Measurements from ENCODE around the gene ANXA1.

ANXA1 gene

DNA sequence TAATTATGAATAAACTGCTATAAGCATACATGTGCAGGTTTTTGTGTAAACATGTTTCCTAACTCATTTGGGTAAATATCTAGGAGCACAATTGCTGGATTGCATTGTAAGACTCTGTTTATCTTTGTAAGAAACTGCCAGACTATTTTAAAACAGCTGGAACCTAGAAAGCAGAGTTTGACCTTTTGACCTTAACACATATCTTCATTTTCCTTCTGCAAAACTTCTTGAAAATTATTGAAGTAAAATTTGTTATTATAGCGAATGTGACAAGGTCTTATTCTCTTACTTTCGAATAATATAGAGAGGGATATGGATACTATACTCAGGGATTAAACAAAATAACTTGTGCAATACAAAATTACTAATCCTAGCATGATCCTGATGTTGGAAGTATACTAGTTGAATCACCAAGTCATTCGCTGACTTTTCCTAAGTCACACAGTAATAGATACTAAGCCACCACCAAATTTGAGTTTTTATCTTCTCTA, 3.2 kb upstream of the ANXA1 start (continued):
- TF ChIP-seq TSHZ2 (CRISPR knock-in tag; IDR thresholded peaks at IDR 0.05) (no peak), TCF4 (CRISPR knock-in tag; IDR thresholded peaks at IDR 0.05; ENCODE audit: borderline replicate concordance) (no peak), ISL1 (CRISPR knock-in tag; IDR thresholded peaks at IDR 0.05) (no peak)

DNA sequence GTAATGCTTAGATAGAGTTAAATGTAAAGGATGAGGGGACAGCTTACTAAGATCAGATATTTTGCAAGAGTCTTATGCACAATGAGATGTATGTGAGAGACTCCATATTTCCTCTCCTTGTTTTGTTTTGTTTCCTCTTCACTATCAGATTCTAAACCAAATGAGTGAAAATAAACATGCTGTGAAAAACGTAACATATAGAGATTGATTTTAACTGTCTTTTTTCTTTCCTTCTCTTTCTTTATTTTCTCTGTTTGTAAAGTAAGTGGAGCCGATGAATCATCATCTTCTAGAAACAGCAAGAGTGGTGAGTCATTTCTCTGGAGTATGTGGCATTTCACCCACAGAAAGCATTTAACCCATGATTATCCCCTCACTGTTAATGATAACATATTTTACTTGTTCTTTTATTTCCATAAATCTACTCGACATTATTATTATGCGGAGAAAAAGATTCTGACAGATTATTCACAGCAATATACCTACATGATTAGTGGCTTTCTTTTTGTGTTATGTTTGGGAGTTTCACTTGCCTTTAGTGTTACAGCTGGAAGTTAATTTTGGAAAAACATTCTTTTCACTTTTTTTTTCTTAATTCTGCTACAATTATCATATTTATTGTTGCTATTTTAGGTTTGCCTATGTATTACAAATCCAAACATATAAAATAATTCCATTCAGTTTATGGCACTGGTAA, 2.1 kb upstream of the ANXA1 start:
- TF ChIP-seq ESRRG (CRISPR knock-in tag; IDR thresholded peaks at IDR 0.05) (no peak), ZC3H10 (CRISPR knock-in tag; IDR thresholded peaks at IDR 0.05) (peak; percentile 65; the same call in 1 of the 2 replicates), PATZ1 (CRISPR knock-in tag; IDR thresholded peaks at IDR 0.05; ENCODE audit: borderline replicate concordance) (no peak), BACH2 (CRISPR knock-in tag; IDR thresholded peaks at IDR 0.05; ENCODE audit: borderline replicate concordance) (no peak), CSDC2 (CRISPR knock-in tag; IDR thresholded peaks at IDR 0.05) (no peak), TOX (CRISPR knock-in tag; IDR thresholded peaks at IDR 0.05; ENCODE audit: borderline replicate concordance) (peak; percentile 49; the same call in 1 of the 2 replicates), ISL1 (CRISPR knock-in tag; IDR thresholded peaks at IDR 0.05) (peak; percentile 57; the same call in 1 of the 2 replicates), PPARA (CRISPR knock-in tag; IDR thresholded peaks at IDR 0.05; ENCODE audit: borderline replicate concordance) (no peak)
- TF ChIP-seq, protein P1, sequence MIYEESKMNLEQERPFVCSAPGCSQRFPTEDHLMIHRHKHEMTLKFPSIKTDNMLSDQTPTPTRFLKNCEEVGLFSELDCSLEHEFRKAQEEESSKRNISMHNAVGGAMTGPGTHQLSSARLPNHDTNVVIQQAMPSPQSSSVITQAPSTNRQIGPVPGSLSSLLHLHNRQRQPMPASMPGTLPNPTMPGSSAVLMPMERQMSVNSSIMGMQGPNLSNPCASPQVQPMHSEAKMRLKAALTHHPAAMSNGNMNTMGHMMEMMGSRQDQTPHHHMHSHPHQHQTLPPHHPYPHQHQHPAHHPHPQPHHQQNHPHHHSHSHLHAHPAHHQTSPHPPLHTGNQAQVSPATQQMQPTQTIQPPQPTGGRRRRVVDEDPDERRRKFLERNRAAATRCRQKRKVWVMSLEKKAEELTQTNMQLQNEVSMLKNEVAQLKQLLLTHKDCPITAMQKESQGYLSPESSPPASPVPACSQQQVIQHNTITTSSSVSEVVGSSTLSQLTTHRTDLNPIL (CRISPR knock-in tag; IDR thresholded peaks at IDR 0.05; ENCODE audit: low read depth): no peak
- ATAC-seq: peak; percentile 60

GRCh38 chr9:73152543-73152844, 829 bp downstream of the ANXA1 start:
- ATAC-seq: peak; percentile 67
- TF ChIP-seq ZFP3 (CRISPR knock-in tag; IDR thresholded peaks at IDR 0.05) (no peak), ARNTL (CRISPR knock-in tag; IDR thresholded peaks at IDR 0.05; ENCODE audit: borderline replicate concordance, low read depth) (no peak), ZC3H10 (CRISPR knock-in tag; IDR thresholded peaks at IDR 0.05) (no peak), GLIS3 (CRISPR knock-in tag; IDR thresholded peaks at IDR 0.05) (no peak), BACH2 (CRISPR knock-in tag; IDR thresholded peaks at IDR 0.05; ENCODE audit: borderline replicate concordance) (no peak), ESRRG (CRISPR knock-in tag; IDR thresholded peaks at IDR 0.05) (no peak), ZFP30 (CRISPR knock-in tag; IDR thresholded peaks at IDR 0.05) (no peak), ISL1 (CRISPR knock-in tag; IDR thresholded peaks at IDR 0.05) (no peak), ZNF70 (CRISPR knock-in tag; IDR thresholded peaks at IDR 0.05) (no peak), POU6F1 (CRISPR knock-in tag; IDR thresholded peaks at IDR 0.05; ENCODE audit: borderline replicate concordance, low read depth) (no peak), TSHZ2 (CRISPR knock-in tag; IDR thresholded peaks at IDR 0.05) (no peak), SNAI2 (CRISPR knock-in tag; IDR thresholded peaks at IDR 0.05) (no peak), CSDC2 (CRISPR knock-in tag; IDR thresholded peaks at IDR 0.05) (no peak), RARB (CRISPR knock-in tag; IDR thresholded peaks at IDR 0.05) (no peak), ZNF565 (CRISPR knock-in tag; conservative IDR thresholded peaks at IDR 0.05; ENCODE audit: low read depth) (no peak), ZNF8 (CRISPR knock-in tag; IDR thresholded peaks at IDR 0.05) (no peak), TCF4 (CRISPR knock-in tag; IDR thresholded peaks at IDR 0.05; ENCODE audit: borderline replicate concordance) (no peak)
- TF ChIP-seq, protein P1 (CRISPR knock-in tag; IDR thresholded peaks at IDR 0.05; ENCODE audit: low read depth): no peak

Measured in SK-N-SH treated with all-trans-retinoic acid at 6 μM for 48 hours (cell line).